GM12873 (cell line): ENCODE measurements around the gene PPM1M.

Source experiments
- CTCF ChIP-seq: IDR thresholded peaks from 2 replicates; pipeline ENCODE4 v1.5.1; 2012; ENCODE audit warnings: low read depth, mild to moderate bottlenecking, moderate library complexity, low read length, control low read depth; ENCODE audit not compliant: insufficient read depth; ENCODE audit errors: missing control alignments

Gene PPM1M

DNA sequence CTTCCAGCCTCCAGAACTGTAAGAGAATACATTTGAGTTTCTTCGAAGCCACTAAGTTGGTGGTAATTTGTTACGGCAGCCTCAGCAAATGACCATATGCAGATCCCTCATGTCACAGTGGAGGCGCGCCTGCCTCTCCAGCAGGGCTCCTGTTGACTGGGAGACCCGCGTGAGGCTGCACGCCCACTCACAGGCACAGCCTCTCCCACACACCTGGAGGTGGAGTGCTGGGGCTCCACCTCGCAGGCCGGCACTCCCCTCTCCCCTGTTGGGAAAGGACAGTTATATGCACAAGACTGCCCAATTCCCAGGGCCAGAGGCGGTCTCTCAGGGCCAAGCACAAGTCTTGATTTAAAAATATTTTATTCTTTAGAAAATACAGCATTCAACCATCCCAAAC lies 17.3 kb upstream of the PPM1M start:
- TF ChIP-seq CTCF: no peak

- no peak for TF ChIP-seq CTCF
These were observed 16.7 kb upstream of the PPM1M start for GRCh38 chr3:52228751-52229291.

DNA sequence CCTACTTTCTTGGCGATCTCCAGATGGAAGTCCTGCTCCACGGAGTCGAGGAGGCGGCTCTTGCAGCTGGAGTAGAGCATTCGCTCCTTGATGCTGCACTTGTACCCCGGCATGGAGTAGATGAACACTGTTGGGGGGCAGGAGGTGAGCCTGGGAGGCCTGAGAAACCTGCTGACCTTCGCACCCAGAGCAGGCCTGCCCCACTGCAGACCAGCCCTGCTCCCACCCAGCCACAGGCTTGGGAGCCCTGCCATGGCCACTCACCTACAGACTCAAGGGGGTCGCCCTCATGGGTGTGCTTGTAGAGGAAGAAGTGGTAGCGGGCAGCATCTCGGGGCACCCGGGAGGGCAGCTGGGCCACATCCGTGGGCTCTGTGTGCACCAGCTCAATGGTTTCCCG lies 15.9 kb upstream of the PPM1M start:
- TF ChIP-seq CTCF: no peak

DNA sequence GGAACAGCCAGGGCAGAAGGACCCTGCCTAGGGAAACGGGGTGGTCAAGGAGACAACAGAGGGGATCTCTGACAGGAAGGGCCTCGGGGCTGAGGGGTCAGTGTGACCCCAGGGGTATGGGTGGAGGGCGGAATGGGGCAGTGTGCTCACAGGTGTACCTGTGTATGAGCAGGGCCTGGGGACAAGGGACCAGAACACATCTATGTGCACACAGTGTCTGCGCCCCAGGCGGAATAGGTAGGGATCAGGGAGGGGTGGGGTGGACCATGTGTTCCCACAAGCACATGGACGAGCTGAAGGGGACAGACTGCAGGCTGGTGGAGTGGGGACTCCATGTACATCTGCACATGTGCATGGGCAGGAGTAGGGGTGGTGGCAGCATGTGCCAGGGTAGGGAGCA lies 15.1 kb upstream of the PPM1M start:
- no peak for TF ChIP-seq CTCF

DNA sequence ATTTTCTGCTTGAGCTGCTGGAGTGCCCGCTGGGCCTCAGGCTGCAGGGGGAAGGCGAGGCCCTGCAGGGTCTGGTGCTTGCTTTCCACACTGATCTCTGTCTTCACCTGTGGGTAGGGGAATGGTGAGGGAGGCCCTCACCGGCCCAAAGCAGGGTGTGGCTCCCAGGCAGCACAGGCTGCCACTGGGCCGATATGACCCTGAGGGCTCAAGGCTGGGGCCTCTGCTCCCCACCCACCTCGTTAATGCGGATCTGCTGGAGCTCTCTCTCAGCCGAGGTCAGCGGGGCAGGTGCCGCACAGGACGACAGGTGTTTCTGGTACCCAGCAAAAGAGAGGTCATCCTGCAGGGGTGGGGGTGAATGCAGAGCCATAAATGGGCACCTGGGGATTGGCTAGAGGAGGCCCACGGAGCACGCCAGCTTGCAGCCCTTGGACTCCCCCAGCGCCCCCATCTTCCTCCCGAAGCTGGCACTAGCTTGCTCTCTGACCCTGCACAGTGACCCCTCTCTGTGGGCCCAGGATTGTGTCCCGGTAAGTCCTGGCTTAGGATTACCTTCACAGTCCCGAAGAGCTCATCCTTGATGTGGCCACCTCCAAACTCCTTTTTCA lies 14.6 kb upstream of the PPM1M start:
- TF ChIP-seq CTCF: no peak

- TF ChIP-seq CTCF: peak; percentile 98
These were observed 13.9 kb upstream of the PPM1M start for GRCh38 chr3:52231502-52232278.

DNA sequence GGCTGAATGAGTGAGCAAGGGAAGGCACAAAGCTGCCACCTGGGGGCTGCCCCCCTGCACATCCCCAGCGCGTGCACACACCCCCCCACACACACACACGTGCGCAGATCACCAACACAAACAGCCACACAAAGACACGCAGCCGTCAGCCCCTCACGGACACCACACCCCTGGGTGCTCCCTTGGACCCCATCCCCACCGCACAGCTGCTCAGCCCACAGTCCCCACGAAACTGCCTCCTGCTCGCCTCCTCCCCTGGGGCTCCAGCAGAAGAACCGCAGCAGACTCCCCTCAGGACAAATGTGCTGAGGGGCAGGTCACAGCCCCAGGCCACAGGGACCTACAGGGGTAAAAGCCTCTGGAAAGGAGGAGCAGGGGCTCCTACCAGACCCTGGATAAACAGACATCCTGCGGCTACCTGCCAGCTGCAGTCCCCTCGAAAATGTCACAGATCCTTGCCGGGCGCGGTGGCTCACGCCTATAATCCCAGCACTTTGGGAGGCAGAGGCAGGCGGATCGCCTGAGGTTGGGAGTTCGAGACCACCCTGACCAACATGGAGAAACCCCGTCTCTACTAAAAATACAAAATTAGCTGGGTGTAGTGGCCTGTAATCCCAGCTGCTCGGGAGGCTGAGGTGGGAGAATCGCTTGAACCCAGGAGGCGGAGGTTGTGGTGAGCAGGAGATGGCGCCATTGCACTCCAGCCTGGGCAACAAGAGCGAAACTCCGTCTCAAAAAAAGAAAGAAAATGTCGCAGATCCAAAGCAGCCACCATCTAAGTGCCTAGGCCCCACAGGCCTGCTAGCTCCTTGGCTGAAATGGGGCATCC lies 13.1 kb upstream of the PPM1M start:
- no peak for TF ChIP-seq CTCF
